Astrocyte of the spinal cord (primary cell): ENCODE measurements around the gene TCF3.
"Not testable (repeated sequence)": the region's sequence is repeated elsewhere in the genome, so short reads cannot be mapped to it uniquely, and the experiment has no call there.

Source experiments
- DNase-seq: peaks from one replicate; pipeline ENCODE4 v3.0.0; 2011; ENCODE audit warnings: low read depth, low spot score
- H3K4me3 ChIP-seq: 2 replicates; pipeline ENCODE4 v1.5.1; 2011; ENCODE audit warnings: low read depth, mild to moderate bottlenecking, low read length, moderate library complexity
- CTCF ChIP-seq: IDR thresholded peaks from 2 replicates; pipeline ENCODE4 v1.5.1; 2012; ENCODE audit warnings: low read depth, mild to moderate bottlenecking, low read length, inconsistent platforms
- in situ Hi-C: cut with HindIII; loops from 2 replicates; pipeline ENCODE4 v1.10.0; 2017; ENCODE audit warnings: low sequenced_read_pairs

The TCF3 gene

GRCh38 chr19:1691589-1692290, 39.3 kb upstream of the TCF3 start:
- in situ Hi-C loops, result no loop called here
- no peak for DNase-seq
- no peak overlapping the region for H3K4me3 ChIP-seq
- TF ChIP-seq CTCF, result no peak

- no peak for DNase-seq
- TF ChIP-seq CTCF, result no peak
- in situ Hi-C loops, result no loop called here
- H3K4me3 ChIP-seq, result no peak overlapping the region
Observed at GRCh38 chr19:1690699-1691307, 38.4 kb upstream of the TCF3 start.

- H3K4me3 ChIP-seq, DNase-seq, in situ Hi-C loops: not testable (repeated sequence)
Observed at GRCh38 chr19:1685785-1686184, 33.4 kb upstream of the TCF3 start.

GRCh38 chr19:1685046-1685445, 32.6 kb upstream of the TCF3 start:
- no peak for TF ChIP-seq CTCF
- no peak for DNase-seq
- H3K4me3 ChIP-seq, result no peak overlapping the region
- in situ Hi-C loops, result no loop called here

GRCh38 chr19:1684573-1684912, 32.1 kb upstream of the TCF3 start:
- DNase-seq, result no peak
- H3K4me3 ChIP-seq, result no peak overlapping the region
- TF ChIP-seq CTCF, result no peak
- in situ Hi-C loops, result no loop called here

GRCh38 chr19:1683869-1684572, 31.6 kb upstream of the TCF3 start:
- no peak for TF ChIP-seq CTCF
- in situ Hi-C loops, result no loop called here
- no peak overlapping the region for H3K4me3 ChIP-seq
- DNase-seq, result no peak

- TF ChIP-seq CTCF, result no peak
- in situ Hi-C loops, result no loop called here
- H3K4me3 ChIP-seq, result no peak overlapping the region
- no peak for DNase-seq
Observed at GRCh38 chr19:1680976-1681375, 28.6 kb upstream of the TCF3 start.
